GM18508 (cell line): ENCODE data around the gene ARPC1B.

Experiments used
- ATAC-seq: cut with Tn5 transposase; IDR thresholded peaks from one replicate; pipeline ENCODE4 v1.9.1; 2021; ENCODE audit warnings: moderate number of reproducible peaks; ENCODE audit not compliant: insufficient read depth, unreplicated experiment

The ARPC1B gene

GRCh38 chr7:99438573-99439480 is 64.3 kb downstream of the ARPC1B start, which contains the start of the genes CPSF4 and PTCD1:
CPSF4 (plus strand) TSS chr7:99438943; CDS start chr7:99439083, 140 bp downstream.
PTCD1 (minus strand) TSS chr7:99438798; CDS start chr7:99435242, 3,556 bp downstream.
- peak; percentile 61 for ATAC-seq

- ATAC-seq = no peak
Measured at GRCh38 chr7:99440195-99440594, 65.7 kb downstream of the ARPC1B start.
